Fibroblast of skin of back (primary cell): ENCODE data around the gene TNIP3. TPM values are rescaled to one million over a fixed set of nuclear protein-coding genes. Genes with fewer than 3 reads are reported as not detected.
A peak's percentile ranks its signal among the peaks of the same experiment; 100 is the strongest.
"Not testable (repeated sequence)": the region's sequence is repeated elsewhere in the genome, so short reads cannot be mapped to it uniquely, and the experiment has no call there.

ENCODE experiments used
- DNase-seq: peaks from one replicate; pipeline ENCODE4 v3.0.0-alpha.2; 2013
- polyA plus RNA-seq, 2 experiments: library from polyadenylated mRNA; unstranded; fragments of 120-200 nt; gene quantifications; one replicate each; pipeline ENCODE4 v1.2.1, GENCODE V29; 2013; ENCODE audit not compliant: insufficient read length in 2 of 2

Gene TNIP3, protein sequence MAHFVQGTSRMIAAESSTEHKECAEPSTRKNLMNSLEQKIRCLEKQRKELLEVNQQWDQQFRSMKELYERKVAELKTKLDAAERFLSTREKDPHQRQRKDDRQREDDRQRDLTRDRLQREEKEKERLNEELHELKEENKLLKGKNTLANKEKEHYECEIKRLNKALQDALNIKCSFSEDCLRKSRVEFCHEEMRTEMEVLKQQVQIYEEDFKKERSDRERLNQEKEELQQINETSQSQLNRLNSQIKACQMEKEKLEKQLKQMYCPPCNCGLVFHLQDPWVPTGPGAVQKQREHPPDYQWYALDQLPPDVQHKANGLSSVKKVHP
- polyA plus RNA-seq (2013, experiment 1 of 2; ENCODE audit: insufficient read length) = 0.11 TPM
- polyA plus RNA-seq (2013, experiment 2 of 2; ENCODE audit: insufficient read length) = not detected

DNA sequence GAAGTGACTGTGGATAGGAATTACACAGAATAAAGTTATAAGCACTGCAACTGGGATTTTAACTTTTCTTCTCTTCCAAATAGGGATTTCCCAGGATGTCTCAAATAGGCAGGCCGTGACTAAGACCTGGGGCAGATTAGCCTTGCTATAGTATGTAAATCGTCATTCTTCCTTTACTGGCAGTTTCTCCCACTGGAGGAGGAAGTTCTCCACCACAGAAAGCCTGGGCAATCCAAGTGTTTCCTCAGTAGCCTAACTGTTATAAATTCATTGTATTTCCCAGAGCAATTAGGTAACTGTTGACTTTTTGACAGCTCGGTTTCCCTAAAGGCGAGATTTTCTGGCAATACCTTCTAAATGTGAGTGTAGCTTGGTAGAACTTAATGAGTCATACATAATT, at the start of gene TNIP3:
Gene TNIP3, minus strand, starts transcription at position 31 of the 400 bp plus-strand sequence. CDS start 196 bp downstream, outside the sequence.
- peak; percentile 38 for DNase-seq

DNA sequence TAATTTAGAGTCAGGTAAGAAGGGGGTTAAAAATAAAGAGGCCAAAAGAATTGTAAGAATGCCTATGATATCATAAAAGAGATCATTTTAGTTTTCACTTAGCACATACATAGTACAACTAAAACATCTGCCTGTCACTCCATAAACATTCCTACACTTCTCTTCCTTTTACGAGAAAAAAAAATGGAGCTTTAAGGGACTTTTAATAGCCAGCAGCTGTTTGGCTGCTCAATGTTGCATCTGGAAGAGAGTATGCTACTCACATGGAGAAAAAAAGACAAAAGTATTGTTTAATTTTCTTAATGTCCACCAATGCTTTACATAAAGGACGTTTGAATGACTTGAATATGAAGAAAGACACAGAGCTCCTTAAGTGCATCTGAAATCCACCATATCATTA, 48.7 kb upstream of the TNIP3 start:
- no peak for DNase-seq

DNA sequence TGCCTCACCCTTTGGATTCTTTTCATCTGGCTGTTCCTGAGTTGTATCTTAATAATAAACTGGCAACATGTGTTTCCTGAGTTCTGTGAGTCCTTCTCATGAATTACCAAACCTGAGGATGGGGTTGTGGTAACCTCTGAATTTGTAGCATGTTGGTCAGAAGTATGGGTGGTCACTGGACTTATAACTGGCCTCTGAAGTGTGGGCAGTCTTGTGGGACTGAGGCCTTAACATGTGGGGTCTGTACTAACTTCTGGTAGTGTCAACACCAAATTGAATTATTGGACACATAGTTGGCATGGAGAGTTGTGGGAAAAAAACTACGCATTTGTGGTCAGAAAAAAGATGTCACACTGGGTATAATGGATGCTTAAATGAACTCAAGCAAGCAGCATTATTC, 45.0 kb upstream of the TNIP3 start:
- DNase-seq = no peak

DNA sequence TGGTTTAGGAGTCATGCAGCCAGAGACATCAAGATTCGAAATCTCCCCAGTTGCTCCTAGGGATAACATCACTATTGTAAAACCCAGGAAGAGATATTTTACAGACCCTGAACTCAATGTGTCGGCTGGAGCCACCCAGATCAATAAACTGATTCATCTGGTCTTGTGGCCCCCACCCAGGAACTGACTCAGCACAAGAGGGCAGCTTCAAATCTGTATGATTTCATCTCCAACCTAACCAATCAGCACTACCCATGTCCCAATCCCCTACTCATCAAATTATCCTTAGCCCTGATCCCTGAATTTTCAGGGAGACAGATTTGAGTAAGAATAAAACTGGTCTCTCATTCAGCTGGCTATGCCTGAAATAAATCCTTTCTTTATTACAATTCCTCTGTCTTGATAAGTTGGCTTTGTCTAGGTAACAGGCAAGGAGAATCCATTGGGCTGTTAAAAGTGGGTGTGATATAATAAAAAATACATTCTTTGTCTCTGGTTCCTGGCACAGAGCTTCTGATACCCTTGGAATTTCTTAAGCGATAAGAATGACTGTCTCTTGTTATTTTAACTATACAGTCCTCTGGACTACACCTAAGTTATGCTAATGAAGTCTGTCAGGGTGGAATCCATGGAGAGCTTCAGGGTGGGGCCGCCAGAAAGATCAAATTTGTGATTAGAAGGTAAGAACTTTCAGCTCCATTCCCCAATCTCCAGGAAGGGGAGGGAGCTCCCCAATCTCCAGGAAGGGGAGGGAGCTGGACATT, 44.3 kb upstream of the TNIP3 start:
- DNase-seq = no peak

DNA sequence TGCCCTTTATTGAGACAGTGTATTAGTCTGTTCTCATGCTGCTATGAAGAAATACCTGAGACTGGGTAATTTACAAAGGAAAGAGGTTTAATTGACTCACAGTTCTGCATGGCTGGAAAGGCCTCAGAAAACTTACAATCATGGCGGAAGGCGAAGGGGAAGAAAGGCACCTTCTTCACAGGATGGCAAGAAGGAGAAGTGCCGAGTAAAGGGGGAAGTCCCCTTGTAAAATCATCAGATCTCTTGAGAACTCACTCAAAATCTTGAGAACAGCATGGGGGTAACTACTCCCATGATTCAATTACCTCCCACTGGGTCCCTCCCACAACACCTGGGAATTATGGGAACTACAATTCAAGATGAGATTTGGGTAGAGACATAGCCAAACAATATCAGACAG, 41.7 kb upstream of the TNIP3 start:
- DNase-seq = not testable (repeated sequence)

DNA sequence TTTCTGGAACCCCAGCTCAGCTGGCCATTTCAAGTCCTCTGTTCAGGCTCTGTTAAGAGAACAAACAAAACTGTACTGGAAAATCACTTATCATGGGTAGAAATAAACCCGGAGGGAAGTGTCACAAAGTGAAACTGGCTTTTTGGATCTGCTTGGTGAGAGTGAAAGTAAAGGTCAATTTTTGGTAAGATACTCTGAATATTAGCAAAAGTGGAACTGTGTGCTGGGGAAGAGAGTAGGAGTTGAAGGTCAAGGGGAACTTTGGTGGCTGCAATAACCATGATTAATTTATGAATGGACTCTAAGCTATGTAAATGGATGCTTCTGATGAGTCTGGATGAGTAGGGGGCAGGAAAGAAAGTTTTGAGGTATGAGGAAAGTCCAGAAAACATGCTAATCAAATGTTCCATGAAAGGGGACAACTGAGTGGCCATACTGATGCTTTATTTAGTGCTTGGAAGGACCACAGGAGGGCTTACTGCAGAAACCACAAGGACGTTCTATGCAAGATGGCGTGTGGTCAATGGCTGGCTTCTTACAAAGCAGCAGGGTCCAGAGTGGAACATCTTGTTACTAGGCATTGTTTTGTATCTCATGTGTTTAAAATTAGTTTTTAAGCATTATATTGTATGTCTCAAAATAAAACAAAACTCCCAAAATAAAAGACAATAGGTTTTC, 36.8 kb upstream of the TNIP3 start:
- DNase-seq = no peak

DNA sequence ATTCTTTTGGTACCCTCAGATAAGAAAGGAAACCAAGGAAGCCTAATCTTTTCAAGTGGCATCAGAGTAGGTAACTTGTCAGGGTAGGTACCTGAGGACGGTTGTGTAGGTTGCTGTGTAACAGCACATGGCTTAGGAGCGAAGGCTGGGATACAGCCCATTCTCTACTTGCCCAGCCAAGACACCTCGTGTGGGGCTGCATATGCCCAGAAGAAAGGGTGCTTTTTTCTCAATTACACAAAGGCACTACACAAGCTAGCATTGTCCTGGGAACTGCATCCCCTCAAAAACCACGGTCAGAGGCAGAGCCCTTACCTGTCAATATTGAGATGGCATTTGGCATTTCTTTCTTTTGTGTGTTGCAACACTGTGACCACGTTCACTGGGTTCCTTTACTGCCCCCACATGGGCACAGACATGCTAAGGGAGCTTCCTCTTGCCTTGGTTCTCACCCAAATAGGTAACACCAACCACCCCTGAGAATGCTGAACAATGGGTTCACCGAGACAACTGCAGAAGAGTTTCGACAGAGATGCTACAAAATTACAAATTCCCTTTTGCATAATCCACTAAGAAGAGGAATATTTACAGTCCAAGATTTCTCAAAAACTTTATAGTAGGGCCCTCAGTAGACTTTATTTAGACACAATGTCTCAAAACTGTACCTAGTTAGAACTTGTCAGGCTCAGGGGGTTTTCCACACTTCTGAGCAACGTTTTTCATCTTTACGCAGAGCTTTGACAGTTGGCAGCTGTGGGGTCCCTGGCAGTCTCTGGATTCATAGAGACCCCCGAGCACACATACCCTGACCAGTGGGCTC, 35.8 kb upstream of the TNIP3 start:
- DNase-seq = no peak

DNA sequence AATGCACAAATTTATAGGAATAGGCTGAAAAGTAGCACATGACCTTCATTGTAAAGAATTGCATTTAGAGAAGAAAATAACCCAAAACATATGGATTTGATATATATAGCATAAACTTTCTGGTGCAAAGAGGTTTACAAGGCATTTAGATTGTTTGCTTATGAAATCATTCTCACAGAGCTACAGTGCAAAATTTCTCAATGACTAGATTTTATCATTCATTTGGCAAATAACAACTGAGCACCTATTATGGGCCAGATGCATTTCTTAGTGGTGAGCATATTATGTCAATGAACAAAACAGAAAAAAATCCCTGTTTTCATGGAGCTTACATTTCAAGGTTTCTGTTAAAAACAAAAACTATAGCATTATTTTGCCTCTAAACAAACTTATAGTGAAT, 34.1 kb upstream of the TNIP3 start:
- DNase-seq = no peak

DNA sequence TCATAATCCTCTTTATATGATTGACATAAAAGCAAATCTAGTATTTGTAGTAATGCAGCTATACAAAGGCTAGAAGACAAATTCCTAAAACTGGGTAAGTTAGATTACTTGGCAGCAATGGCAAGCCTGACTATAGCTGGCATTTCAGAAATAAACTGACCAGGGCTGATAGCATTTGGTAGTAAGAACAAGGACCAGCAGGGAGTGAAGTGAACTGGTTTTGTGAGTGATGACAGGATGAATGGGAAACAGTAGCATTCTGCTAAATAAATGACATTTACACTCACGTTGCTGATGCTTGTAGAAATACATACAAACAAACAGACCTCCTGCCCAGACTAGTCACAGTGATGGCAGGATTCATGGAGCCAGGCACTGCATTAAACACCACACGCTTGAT, 31.5 kb upstream of the TNIP3 start:
- DNase-seq = no peak

DNA sequence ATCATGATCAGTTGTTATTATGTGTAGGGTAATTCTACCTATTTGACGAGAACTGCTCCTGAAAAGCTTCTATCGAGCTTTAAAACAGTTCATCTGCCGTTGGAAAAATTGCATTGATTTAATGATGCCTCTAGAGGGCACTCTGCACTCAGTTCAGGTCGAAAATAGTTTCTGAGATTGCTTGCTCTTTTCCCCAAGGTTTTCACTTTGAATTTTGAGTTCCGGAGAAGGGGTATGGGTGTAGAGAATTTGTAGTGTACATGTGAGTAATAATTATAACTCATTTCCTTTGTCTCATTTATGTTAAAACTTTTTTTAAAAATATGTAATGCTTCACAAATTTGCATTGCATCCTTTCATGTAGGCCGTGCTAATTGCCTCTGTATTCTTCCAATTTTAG, 28.4 kb upstream of the TNIP3 start:
- peak; percentile 43 for DNase-seq

DNA sequence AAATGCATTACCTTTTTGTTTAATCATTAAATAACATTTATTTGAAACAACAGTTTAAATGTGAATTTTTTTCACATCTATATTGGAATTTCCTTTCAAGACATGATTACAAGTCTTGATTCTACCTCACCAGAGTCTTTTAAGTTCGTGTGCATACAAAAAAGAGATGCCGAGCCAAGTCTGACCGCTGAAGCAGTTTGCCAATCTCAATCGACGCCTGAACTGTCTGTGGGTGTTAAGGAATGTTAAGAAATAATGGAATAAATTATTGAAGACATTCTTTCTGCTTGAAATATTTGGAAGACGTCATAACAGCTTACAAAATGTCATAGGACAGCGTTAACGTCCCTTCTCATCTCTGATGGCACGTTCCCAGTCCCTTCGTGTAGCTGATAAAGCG, 27.9 kb upstream of the TNIP3 start:
- DNase-seq = no peak

DNA sequence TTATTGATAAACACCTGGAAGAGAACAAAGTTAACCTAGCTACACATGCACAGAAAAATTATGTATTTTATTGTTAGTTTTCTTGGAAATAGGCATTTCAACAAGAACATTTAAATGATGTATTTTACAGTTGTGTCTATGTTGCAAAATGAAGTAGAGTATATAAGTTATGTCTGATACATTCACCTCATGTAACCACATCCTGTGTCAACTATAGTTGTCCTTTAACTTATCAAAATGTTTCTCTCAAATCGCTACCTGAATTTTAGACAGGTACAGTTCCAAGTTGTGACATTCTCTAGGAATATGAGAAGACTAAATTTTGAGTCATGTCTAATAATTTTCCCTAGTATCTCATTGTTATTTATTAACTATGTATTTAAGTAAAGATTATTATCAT, 27.2 kb upstream of the TNIP3 start:
- no peak for DNase-seq

DNA sequence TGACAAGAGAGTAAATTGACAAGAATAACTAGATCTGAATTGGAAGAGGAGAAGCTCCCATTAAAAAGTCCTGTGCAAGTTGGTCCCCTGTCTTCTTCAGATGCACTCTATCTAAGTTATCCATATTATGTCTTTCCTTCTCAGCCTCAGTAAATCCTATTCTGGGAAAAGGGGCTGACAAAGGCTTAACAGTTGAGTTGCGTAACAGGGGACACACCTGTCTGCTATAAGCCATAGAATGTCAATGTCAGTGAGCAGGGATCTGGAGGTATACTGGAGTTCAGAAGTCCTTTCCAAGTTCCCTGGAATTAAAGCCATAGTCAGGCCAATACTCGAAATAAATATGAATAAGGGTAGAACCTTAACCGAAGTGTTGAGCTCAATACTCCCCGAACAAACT, 26.3 kb upstream of the TNIP3 start:
- DNase-seq = no peak

DNA sequence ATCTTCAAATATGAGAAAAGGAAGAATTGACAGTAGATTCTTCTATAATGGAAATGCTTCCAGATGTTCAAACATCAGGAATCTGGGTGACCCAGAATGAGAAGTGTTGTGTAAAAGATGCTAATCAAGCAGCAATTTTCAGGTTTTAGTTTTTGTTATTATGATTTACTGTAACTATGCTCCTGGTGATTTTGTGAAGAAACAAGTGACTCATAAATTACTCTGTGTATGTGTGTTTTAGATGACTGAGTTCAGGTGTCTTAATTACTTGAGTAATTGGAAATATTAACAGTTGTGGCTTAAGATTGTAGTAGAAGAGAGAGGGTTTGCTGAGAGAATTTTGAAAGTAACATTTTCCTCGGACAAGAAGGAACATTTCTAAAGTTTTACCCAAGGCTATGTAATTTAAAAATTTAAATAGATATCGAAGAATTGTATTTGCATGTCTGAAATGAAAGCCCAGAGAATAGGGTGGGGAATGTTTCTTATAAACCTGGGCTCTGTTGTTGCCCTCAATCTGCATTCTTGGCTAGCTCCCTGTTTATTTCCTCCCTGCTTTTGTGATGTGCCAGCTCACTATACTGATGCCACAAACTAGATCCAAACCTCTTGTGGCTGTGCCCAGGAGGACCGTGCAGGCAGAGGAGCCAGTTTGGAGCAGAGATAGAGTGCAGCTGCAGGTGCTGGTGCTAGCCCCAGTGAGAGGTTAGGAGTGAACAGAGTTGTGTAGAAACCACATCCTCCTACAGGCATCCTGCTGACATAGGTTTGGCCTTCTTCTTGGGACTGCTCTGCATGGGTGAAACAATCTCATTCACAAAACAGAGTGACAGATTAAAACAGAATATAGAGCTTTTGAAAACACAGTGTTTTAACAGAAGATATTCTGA, 25.4 kb upstream of the TNIP3 start:
- no peak for DNase-seq

DNA sequence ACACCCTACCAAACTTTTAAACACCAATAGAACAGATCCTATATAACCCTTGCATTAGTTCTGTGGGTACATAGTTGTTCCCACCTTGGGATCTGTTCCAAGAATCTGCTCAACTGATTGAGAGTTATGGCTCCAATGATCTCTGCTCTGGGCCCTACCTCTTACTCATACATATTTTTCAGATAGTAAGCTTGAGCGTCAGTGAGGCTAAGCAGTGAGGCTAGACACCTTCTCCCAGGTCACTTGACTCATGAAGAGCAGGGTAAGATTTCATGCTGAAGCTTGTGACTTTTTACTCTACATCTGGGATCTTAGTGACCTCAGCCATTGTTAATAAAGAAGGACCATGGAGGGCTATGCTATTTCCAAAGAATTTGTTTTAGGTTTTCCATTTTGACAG, 23.1 kb upstream of the TNIP3 start:
- DNase-seq = no peak

DNA sequence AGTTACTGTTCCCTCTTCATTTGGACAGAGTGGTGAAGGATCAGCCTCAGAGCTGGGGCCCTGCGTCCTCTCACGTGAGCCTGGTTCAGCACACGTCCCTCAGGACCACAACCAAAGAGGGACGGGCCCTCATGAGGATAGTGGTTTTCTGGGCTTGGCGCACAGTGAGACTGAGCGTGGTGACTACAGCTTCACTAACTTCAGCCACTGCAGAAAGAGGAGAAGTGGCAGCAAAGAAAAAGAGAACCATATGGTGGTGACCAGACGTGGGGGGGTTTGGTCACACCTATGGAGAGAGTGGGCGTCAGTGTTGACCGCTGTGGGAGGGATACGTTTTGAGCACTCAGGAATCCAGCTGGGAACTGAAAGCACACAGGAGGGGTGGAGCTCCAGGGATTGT, 21.8 kb upstream of the TNIP3 start:
- no peak for DNase-seq

DNA sequence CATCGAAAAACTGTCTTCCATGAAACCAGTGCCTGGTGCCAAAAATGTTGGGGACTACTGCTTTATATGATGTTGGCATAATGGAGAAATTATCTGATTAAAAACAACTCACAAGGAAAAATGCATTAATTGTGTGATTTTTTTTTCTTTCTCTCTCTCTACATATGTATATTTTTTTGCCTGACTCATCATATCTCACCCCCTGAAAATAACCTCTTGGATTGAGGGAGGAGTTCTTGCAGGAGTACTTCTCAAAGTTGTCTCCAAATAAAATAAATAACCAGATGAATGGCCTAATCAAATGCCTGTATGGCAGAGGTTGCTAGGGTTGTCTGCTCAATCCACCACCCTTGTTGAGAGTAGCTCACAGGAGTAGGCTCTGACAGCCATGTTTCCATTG, 19.9 kb upstream of the TNIP3 start:
- no peak for DNase-seq

DNA sequence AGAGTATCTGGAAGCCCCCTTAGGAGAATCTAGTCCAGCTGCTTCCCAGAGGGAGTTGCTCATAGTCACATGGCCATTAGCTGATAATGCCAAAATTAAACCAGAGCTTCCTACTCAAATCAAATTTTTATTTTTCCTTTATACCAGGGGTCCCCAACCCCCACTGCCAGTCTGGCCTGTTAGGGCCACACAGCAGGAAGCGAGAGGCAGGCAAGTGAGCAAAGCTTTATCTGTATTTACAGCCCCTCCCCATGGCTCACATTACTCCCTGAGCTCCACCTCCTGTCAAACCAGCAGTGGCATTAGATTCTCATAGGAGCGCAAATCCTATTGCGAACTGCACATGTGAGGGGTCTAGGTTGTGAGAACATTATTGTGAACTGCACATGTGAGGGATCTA, 19.2 kb upstream of the TNIP3 start:
- no peak for DNase-seq

DNA sequence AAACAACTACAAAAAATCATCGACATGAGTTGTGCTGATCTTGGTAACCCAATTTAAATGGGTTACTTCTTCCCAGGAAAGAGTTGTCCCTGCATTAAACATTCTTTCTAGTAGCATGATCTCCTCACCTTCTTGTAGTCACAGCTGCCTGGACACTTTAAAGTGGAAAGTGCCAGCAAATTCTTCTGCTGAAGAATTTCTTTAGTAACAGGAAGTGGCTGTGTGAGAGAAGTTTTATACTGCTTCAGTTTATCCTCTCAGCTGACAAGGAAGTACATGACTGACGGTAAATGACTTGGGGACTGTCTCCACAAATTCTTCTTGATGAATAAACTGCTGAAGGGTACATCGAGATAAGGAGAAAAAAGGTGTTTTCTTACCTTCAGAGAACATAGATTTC, 18.2 kb upstream of the TNIP3 start:
- DNase-seq = peak; percentile 33

DNA sequence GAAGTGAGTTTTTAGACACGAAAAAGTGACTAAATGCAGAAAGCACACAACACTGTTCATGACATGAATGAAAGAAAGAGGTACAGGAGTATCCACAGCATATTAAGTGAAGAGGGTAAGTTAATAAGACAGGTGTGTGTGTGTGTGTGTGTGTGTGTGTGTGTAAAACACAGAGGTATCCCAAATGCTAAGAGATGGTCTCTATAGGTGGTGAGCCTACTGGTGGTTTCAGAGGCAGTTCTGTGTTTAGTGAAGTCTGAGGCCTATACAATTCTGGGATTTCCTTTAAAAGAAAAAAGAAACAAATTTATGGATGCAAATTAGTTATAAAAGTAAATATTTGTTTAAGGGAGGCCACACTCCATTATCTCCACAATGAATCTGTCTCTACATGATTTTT, 17.4 kb upstream of the TNIP3 start:
- DNase-seq = no peak

DNA sequence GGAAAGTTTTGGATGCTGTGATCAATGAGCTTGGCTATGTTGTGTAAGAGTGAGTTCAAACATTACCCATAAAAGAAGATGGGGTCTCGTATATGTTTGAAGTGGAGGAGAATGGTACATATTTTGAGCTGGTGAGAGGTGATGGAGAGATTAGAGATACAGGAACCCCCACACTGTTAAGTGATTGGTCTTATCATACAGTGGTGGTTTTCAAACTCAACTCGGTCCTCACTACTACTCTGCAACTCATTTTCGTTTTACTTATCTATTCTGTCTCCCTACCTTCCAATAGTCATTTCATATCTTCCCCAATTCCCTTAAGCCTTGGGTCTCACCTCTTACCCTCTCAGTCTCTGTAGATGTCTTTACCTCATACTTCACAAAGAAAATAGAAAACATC, 16.4 kb upstream of the TNIP3 start:
- no peak for DNase-seq
